MM.1S (cell line): ENCODE measurements around the gene LETM1.

Experiments used
- DNase-seq: peaks from one replicate; pipeline ENCODE4 v3.0.0-alpha.2; 2015
- H2AFZ ChIP-seq: fragments of 300-600 bp; sonication (generic); 2 replicates; pipeline ENCODE4 v1.6.0; 2016; ENCODE audit warnings: antibody characterized with exemption, low read length
- H3F3A ChIP-seq: fragments of 300-600 bp; sonication (generic); 2 replicates; pipeline ENCODE4 v1.6.1; 2016; ENCODE audit warnings: mild to moderate bottlenecking, antibody characterized with exemption, low read length, moderate library complexity, mixed read lengths; ENCODE audit not compliant: insufficient read depth
- H3K27ac ChIP-seq: fragments of 300-600 bp; sonication (generic); 2 replicates; pipeline ENCODE4 v1.5.1; 2016; ENCODE audit warnings: mild to moderate bottlenecking, low read length
- H3K27me3 ChIP-seq: fragments of 300-600 bp; sonication (generic); replicated peaks from 2 replicates; pipeline ENCODE4 v1.6.0; 2016; ENCODE audit warnings: low read length; ENCODE audit not compliant: insufficient read depth
- H3K36me3 ChIP-seq: fragments of 300-600 bp; sonication (generic); replicated peaks from 2 replicates; pipeline ENCODE4 v1.6.1; 2016; ENCODE audit warnings: mild to moderate bottlenecking, low read length, mixed read lengths; ENCODE audit not compliant: insufficient read depth
- H3K4me1 ChIP-seq: fragments of 300-600 bp; sonication (generic); 2 replicates; pipeline ENCODE4 v1.6.1; 2016; ENCODE audit warnings: low read length, mixed read lengths
- H3K4me2 ChIP-seq: fragments of 300-600 bp; sonication (generic); 2 replicates; pipeline ENCODE4 v1.6.0; 2016; ENCODE audit warnings: low read depth, low read length
- H3K4me3 ChIP-seq: fragments of 300-600 bp; sonication (generic); 2 replicates; pipeline ENCODE4 v1.5.1; 2016; ENCODE audit warnings: low read length, mixed read lengths
- H3K79me2 ChIP-seq: fragments of 300-600 bp; sonication (generic); 2 replicates; pipeline ENCODE4 v1.6.1; 2016; ENCODE audit warnings: mixed run types, low read length, mixed read lengths
- H3K9ac ChIP-seq: fragments of 300-600 bp; sonication (generic); 2 replicates; pipeline ENCODE4 v1.6.1; 2016; ENCODE audit warnings: low read length, mixed read lengths
- H3K9me2 ChIP-seq: fragments of 300-600 bp; sonication (generic); replicated peaks from 2 replicates; pipeline ENCODE4 v1.6.1; 2016; ENCODE audit warnings: mild to moderate bottlenecking, low read length, mixed read lengths; ENCODE audit not compliant: insufficient read depth
- H3K9me3 ChIP-seq: fragments of 300-600 bp; sonication (generic); replicated peaks from 2 replicates; pipeline ENCODE4 v1.6.1; 2016; ENCODE audit warnings: mild to moderate bottlenecking, low read length, mixed read lengths; ENCODE audit not compliant: insufficient read depth
- H4K20me1 ChIP-seq: fragments of 300-600 bp; sonication (generic); 2 replicates; pipeline ENCODE4 v1.6.1; 2016; ENCODE audit warnings: mild to moderate bottlenecking, low read length, moderate library complexity, mixed read lengths; ENCODE audit not compliant: insufficient read depth
- CTCF ChIP-seq: fragments of 300-600 bp; sonication (generic); IDR thresholded peaks from 2 replicates; pipeline ENCODE4 v1.5.1; 2016; ENCODE audit warnings: antibody characterized with exemption, low read length, mixed read lengths
- EZH2 ChIP-seq: fragments of 300-600 bp; sonication (generic); optimal IDR thresholded peaks from 2 replicates; pipeline ENCODE3; 2017; ENCODE audit warnings: low read depth, mild to moderate bottlenecking, antibody characterized with exemption, low read length, mixed read lengths
- EZH2phosphoT487 ChIP-seq: fragments of 300-600 bp; sonication (generic); IDR thresholded peaks from 2 replicates; pipeline ENCODE4 v1.6.1; 2018; ENCODE audit warnings: antibody characterized with exemption, low read length

Gene LETM1

GRCh38 chr4:1866189-1866661 lies 10.3 kb upstream of the LETM1 start:
- Histone ChIP-seq H4K20me1 (no peaks in the 10 kb centered on the region), H2AFZ (no peak overlapping the region), H3K9me3 (no peaks in the 10 kb centered on the region), H3K4me3 (no peak overlapping the region), H3K4me2 (no peak overlapping the region), H3K4me1 (no peaks in the 10 kb centered on the region), H3F3A (peaks cover 15% of the 10 kb centered on the region), H3K27me3 (no peaks in the 10 kb centered on the region), H3K36me3 (no peaks in the 10 kb centered on the region), H3K9ac (no peak overlapping the region), H3K79me2 (no peaks in the 10 kb centered on the region), H3K9me2 (no peaks in the 10 kb centered on the region), H3K27ac (no peak overlapping the region)
- no peak for DNase-seq
- TF ChIP-seq EZH2phosphoT487 = no peak
- no peak for TF ChIP-seq CTCF
- TF ChIP-seq EZH2 = no peak

DNA sequence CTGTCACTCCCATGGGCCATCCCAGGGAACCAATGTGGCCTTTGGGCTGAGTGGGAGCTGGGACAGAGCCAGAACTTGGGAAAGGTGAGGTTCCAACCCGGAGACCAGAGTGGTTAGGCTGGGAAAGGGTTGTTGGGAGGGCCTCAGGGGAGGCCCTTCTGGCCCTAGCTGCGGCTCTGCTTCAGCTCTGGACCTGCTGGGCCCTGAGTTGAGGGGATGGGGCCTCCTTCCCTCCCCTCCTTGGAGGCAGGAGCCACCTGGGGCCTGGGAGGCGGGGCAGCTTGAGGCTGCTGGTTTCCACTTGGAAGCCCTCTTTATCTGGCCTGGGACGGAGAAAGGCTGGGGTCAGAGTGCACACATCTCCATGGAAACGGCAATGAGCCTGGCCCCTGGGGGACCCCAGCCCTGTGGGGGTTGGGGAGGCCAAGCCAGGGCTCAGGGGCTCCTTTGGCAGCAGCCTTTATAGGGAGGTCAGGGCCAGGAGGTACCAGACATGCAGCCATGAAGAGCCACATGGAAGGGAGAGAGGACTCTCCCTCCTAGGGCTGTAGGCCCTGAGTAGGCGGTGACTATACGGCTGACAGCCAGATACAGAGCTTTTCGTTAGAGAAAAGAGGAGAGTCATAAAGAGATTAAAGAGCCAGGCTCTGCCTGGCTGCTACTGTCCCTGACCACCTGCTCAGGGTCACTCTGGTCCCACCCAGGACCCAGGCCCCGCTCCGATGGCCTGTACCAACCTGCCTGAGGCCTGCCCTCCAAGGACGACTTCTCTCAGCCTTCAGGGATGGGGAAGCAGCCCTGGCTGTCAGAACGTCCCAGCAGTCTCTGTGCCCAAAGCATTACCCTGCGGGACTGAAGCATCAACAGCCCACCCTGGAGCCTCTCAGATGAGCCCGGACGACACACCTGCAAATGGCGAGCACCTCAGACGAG lies 8.4 kb upstream of the LETM1 start:
- H3K4me3 ChIP-seq = no peak overlapping the region
- H3K36me3 ChIP-seq = no peaks in the 10 kb centered on the region
- no peaks in the 10 kb centered on the region for H3K79me2 ChIP-seq
- peaks cover 2% of the 10 kb centered on the region; the same call in 1 of the 2 replicates for H3F3A ChIP-seq
- H3K4me1 ChIP-seq = no peaks in the 10 kb centered on the region
- H3K4me2 ChIP-seq = no peak overlapping the region
- H3K9ac ChIP-seq = no peak overlapping the region
- H3K27me3 ChIP-seq = no peaks in the 10 kb centered on the region
- no peaks in the 10 kb centered on the region for H3K9me2 ChIP-seq
- DNase-seq = no peak
- no peak overlapping the region for H2AFZ ChIP-seq
- no peaks in the 10 kb centered on the region for H4K20me1 ChIP-seq
- TF ChIP-seq EZH2phosphoT487 (no peak), EZH2 (no peak), CTCF (no peak)
- H3K27ac ChIP-seq = no peak overlapping the region
- no peaks in the 10 kb centered on the region for H3K9me3 ChIP-seq

DNA sequence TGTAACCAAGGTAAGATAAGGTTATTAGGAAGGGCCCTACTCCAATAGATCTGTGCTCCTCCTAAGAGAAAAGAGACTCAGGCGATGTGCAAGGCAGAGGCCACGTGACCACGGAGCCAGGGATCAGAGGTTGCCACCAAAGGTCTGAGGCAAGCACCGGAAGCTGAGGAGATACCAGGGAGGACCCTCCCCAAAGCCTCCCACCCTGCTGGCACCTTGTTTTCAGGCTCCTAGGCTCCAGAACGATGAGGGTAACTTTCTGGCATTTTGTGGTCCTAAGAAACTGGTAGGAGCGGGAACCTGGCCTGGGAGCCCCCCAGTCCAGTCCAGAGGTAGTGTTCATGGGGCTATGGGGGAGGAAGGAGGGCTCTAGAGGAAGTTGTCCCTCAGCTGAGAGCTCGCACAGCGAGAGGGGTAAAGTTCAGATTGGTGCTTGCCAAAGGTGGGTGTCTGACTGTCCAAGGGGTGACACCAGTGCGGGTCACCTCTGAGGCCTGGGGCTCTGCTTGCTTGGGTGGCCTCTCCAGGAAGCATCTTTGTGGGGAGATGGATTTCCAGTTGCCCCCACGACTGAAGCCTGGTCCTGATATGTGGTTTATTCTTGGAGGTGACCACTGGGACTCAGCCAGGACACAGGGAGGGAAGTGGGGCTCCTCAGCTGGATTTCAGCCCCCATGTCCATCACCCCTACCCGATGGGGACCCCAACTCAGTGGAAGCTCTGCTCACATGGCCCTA lies 7.5 kb upstream of the LETM1 start:
- Histone ChIP-seq H4K20me1 (no peaks in the 10 kb centered on the region), H3K27ac (no peak overlapping the region), H3K9ac (no peak overlapping the region), H3K9me3 (no peaks in the 10 kb centered on the region), H3K36me3 (no peaks in the 10 kb centered on the region), H3K4me1 (no peaks in the 10 kb centered on the region), H3F3A (no peaks in the 10 kb centered on the region), H3K4me2 (no peak overlapping the region), H3K27me3 (no peaks in the 10 kb centered on the region), H3K4me3 (no peak overlapping the region), H2AFZ (no peak overlapping the region), H3K79me2 (no peaks in the 10 kb centered on the region), H3K9me2 (no peaks in the 10 kb centered on the region)
- TF ChIP-seq EZH2phosphoT487 (no peak), CTCF (no peak), EZH2 (no peak)
- no peak for DNase-seq
